Stimulated activated CD8-positive, alpha-beta memory T cell treated with anti-CD3 and anti-CD28 coated beads, Interleukin-4, amount 100 ng/mL, for 24 hours (primary cell): Measurements from ENCODE around the gene CHI3L1.

ENCODE experiments used
- DNase-seq: peaks from one replicate; pipeline ENCODE4 v3.0.0-alpha.2; 2020; ENCODE audit warnings: low read depth

The CHI3L1 gene

GRCh38 chr1:203151362-203152157 is 34.9 kb downstream of the CHI3L1 start:
- no peak for DNase-seq

GRCh38 chr1:203150511-203151297 is 35.8 kb downstream of the CHI3L1 start:
- DNase-seq: no peak

- no peak for DNase-seq
These were observed 37.2 kb downstream of the CHI3L1 start for GRCh38 chr1:203149188-203149840.

- no peak for DNase-seq
These were observed 37.9 kb downstream of the CHI3L1 start for GRCh38 chr1:203148579-203148978.

- DNase-seq: no peak
These were observed 38.4 kb downstream of the CHI3L1 start for GRCh38 chr1:203148127-203148526.

- no peak for DNase-seq
These were observed 39.1 kb downstream of the CHI3L1 start for GRCh38 chr1:203147376-203147775.

- DNase-seq: no peak
These were observed 40.0 kb downstream of the CHI3L1 start for GRCh38 chr1:203146537-203146936.

- no peak for DNase-seq
These were observed 40.5 kb downstream of the CHI3L1 start for GRCh38 chr1:203146042-203146369.

- DNase-seq: no peak
These were observed 41.0 kb downstream of the CHI3L1 start for GRCh38 chr1:203145321-203146041.

- DNase-seq: no peak
These were observed 41.8 kb downstream of the CHI3L1 start for GRCh38 chr1:203144661-203145060.

GRCh38 chr1:203143641-203144040 is 42.9 kb downstream of the CHI3L1 start:
- DNase-seq: no peak

GRCh38 chr1:203142684-203143408 is 43.7 kb downstream of the CHI3L1 start:
- DNase-seq: no peak

- no peak for DNase-seq
These were observed 44.4 kb downstream of the CHI3L1 start for GRCh38 chr1:203142124-203142523.

GRCh38 chr1:203140743-203141520 is 45.6 kb downstream of the CHI3L1 start:
- DNase-seq: no peak

GRCh38 chr1:203139976-203140475 is 46.5 kb downstream of the CHI3L1 start:
- DNase-seq: no peak

- DNase-seq: no peak
These were observed 48.4 kb downstream of the CHI3L1 start for GRCh38 chr1:203138066-203138465.

GRCh38 chr1:203137324-203137723 is 49.2 kb downstream of the CHI3L1 start:
- DNase-seq: no peak

- DNase-seq: no peak
These were observed 50.0 kb downstream of the CHI3L1 start for GRCh38 chr1:203136409-203137042.

GRCh38 chr1:203135636-203136305 is 50.7 kb downstream of the CHI3L1 start:
- no peak for DNase-seq
